Measurements from ENCODE around the gene IL6R.

IL6R gene

DNA sequence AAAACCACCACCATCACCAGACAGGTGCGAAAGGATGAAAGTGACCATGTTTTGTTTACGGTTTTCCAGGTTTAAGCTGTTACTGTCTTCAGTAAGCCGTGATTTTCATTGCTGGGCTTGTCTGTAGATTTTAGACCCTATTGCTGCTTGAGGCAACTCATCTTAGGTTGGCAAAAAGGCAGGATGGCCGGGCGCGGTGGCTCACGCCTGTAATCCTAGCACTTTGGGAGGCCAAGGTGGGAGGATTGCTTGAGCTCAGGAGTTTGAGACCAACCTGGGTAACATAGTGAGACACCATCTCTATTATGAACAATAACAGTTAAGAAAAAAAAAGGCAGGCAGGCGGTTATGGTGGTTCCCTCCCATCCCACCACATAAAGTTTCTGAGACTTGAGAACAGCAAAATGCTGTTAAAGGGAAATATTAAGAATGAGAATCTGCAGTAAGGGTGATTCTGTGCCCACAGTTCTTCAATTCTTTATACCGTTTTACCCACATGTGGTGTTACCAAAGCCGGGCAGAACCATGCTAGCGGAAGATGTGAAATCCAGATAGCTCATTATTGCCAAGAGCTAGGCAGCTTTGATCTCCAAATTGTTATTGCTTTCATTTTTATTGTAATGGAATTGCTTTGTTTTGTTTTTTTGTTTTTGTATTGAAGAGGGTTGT, 62.4 kb downstream of the IL6R start:
- TF ChIP-seq, protein P1, sequence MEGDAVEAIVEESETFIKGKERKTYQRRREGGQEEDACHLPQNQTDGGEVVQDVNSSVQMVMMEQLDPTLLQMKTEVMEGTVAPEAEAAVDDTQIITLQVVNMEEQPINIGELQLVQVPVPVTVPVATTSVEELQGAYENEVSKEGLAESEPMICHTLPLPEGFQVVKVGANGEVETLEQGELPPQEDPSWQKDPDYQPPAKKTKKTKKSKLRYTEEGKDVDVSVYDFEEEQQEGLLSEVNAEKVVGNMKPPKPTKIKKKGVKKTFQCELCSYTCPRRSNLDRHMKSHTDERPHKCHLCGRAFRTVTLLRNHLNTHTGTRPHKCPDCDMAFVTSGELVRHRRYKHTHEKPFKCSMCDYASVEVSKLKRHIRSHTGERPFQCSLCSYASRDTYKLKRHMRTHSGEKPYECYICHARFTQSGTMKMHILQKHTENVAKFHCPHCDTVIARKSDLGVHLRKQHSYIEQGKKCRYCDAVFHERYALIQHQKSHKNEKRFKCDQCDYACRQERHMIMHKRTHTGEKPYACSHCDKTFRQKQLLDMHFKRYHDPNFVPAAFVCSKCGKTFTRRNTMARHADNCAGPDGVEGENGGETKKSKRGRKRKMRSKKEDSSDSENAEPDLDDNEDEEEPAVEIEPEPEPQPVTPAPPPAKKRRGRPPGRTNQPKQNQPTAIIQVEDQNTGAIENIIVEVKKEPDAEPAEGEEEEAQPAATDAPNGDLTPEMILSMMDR (IDR thresholded peaks at IDR 0.05; ENCODE audit: poor library complexity, severe bottlenecking), result no peak
- no peaks in the 10 kb centered on the region for H3K27me3 ChIP-seq (ENCODE audit: insufficient read depth, poor library complexity, severe bottlenecking)
- no peaks in the 10 kb centered on the region for H3K9me3 ChIP-seq (ENCODE audit: severe bottlenecking)
- H3K4me3 ChIP-seq (ENCODE audit: severe bottlenecking), result no peak overlapping the region
- no peak overlapping the region for H3K27ac ChIP-seq (ENCODE audit: poor library complexity, severe bottlenecking)
- H3K4me1 ChIP-seq (ENCODE audit: insufficient read depth, poor library complexity, severe bottlenecking), result no peaks in the 10 kb centered on the region
- no peak for ATAC-seq (ENCODE audit: low read depth)
- no peak for DNase-seq (ENCODE audit: low spot score)
- 0 out of 2 replicates have a peak, but pooled peaks cover 3% of the 10 kb centered on the region for H3K36me3 ChIP-seq (ENCODE audit: low read depth)

GRCh38 chr1:154468535-154469250, 63.5 kb downstream of the IL6R start:
- TF ChIP-seq, protein P1 (IDR thresholded peaks at IDR 0.05; ENCODE audit: poor library complexity, severe bottlenecking), result no peak
- H3K27ac ChIP-seq (ENCODE audit: poor library complexity, severe bottlenecking), result no peak overlapping the region

DNA sequence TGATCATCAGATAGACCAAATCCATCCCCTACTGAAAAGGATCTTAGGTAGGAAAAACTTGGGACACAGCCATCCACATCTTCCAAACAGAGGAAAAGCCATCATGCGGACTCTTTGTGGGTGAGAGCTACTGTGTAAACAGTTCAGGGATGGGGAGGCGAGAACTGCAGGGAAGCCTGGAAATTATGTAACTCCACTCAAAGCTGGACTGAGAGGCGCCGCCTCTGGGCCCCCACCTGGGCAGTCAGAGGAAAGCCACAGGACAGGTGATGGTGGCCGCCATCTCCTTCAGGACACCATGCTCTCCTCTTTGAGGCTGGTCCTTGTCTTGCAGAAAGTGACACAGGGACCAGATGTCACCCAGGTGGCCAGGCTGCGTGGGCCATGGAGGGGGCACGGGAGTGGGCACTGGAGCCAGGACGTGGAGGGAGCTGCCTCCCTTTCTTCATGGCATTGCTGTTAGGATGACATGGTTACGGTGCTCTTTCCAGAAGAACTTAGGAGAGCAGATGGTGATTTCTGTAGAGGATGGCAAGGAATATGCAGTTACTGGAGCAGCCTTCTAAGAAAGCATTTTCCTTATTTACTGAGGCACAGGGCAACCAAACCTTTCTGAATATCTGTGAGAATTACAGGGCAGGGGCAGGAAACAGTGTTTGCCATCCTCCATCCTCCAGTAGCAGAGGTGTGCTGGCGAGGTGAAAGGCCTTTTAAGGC, 64.9 kb downstream of the IL6R start:
- no peak overlapping the region for H3K27ac ChIP-seq (ENCODE audit: poor library complexity, severe bottlenecking)
- no peak for ATAC-seq (ENCODE audit: low read depth)
- H3K4me1 ChIP-seq (ENCODE audit: insufficient read depth, poor library complexity, severe bottlenecking), result peaks cover 6% of the 10 kb centered on the region
- H3K36me3 ChIP-seq (ENCODE audit: low read depth), result no peaks in the 10 kb centered on the region
- TF ChIP-seq, protein P1 (IDR thresholded peaks at IDR 0.05; ENCODE audit: poor library complexity, severe bottlenecking), result no peak
- no peak for DNase-seq (ENCODE audit: low spot score)
- H3K27me3 ChIP-seq (ENCODE audit: insufficient read depth, poor library complexity, severe bottlenecking), result no peaks in the 10 kb centered on the region
- H3K9me3 ChIP-seq (ENCODE audit: severe bottlenecking), result no peaks in the 10 kb centered on the region
- no peak overlapping the region for H3K4me3 ChIP-seq (ENCODE audit: severe bottlenecking)

More at GRCh38 chr1:154468535-154469250, 63.5 kb downstream of the IL6R start:
- Histone ChIP-seq H3K4me3 (ENCODE audit: severe bottlenecking) (no peak overlapping the region), H3K36me3 (ENCODE audit: low read depth) (no peaks in the 10 kb centered on the region), H3K27me3 (ENCODE audit: insufficient read depth, poor library complexity, severe bottlenecking) (no peaks in the 10 kb centered on the region), H3K9me3 (ENCODE audit: severe bottlenecking) (no peaks in the 10 kb centered on the region), H3K4me1 (ENCODE audit: insufficient read depth, poor library complexity, severe bottlenecking) (no peaks in the 10 kb centered on the region)
- DNase-seq (ENCODE audit: low spot score), result no peak
- ATAC-seq (ENCODE audit: low read depth), result no peak

DNA sequence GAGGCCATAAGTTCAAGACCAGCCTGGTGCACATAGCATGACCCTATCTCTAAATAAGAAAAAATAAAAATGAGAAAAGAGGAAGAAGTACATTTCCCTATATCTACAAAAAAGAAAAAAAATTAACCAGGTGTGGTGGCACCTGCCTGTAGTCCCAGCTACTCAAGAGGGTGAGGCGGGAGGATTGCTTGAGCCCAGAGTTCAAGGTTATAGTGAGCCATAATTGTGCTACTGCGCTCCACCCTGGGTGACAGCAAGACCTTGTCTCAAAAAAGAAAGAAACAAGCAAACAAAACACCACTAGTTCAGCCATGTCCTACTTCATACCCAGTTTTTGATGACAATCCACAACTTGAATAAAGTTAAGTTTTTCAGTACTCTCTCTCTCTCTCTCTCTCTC, 66.2 kb downstream of the IL6R start:
- H3K9me3 ChIP-seq (ENCODE audit: severe bottlenecking), result no peaks in the 10 kb centered on the region
- H3K36me3 ChIP-seq (ENCODE audit: low read depth), result no peaks in the 10 kb centered on the region
- H3K4me1 ChIP-seq (ENCODE audit: insufficient read depth, poor library complexity, severe bottlenecking), result peaks cover 7% of the 10 kb centered on the region
- no peak overlapping the region for H3K4me3 ChIP-seq (ENCODE audit: severe bottlenecking)
- ATAC-seq (ENCODE audit: low read depth) (no peak), DNase-seq (ENCODE audit: low spot score) (no peak)
- no peak overlapping the region for H3K27ac ChIP-seq (ENCODE audit: poor library complexity, severe bottlenecking)
- H3K27me3 ChIP-seq (ENCODE audit: insufficient read depth, poor library complexity, severe bottlenecking), result no peaks in the 10 kb centered on the region
- TF ChIP-seq, protein P1 (IDR thresholded peaks at IDR 0.05; ENCODE audit: poor library complexity, severe bottlenecking), result no peak

Data from RWPE2 (cell line).